ENCODE data around the gene CCL26. TPM values are rescaled to one million over a fixed set of nuclear protein-coding genes. Genes with fewer than 3 reads are reported as not detected.

CCL26 gene
- total and polyA plus RNA-seq, 2 of the 4 experiments (the other 2 are of a cell fraction) = not detected

DNA sequence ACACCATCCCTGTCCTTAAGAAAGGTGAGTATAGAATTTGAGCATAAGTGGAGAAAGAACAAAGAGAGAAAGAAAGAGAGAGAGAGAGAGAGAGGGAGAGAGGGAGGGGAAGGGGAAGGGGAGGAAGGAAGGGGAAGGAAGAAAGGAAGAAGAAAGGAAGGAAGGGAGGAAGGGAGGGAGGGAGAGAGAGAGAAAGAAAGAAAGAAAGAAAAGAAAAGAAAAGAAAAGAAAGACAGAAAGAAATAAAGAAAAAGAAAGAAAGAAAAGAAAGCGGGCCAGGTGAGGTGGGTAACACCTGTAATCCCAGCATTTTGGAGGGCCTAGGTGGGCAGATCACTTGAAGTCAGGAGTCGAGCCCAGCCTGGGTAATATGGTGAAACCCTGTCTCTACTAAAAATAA, 21.7 kb upstream of the CCL26 start:
- Histone ChIP-seq H2BK20ac (ENCODE audit: low read depth, low read length) (no peak overlapping the region), H3K4me1 (ENCODE audit: control insufficient read depth, insufficient read depth, low read length) (peaks cover 4% of the 10 kb centered on the region), H2BK5ac (ENCODE audit: low read depth, low read length, poor library complexity, severe bottlenecking) (no peak overlapping the region), H4K8ac (ENCODE audit: low read depth in 2 of 2, low read length in 2 of 2) (no peak overlapping the region), H2AK5ac (ENCODE audit: low read depth, low read length) (no peak overlapping the region), H4K5ac (ENCODE audit: low read depth, low read length) (no peak overlapping the region), H2AFZ (replicated peaks; ENCODE audit: low read length, poor library complexity) (no peak overlapping the region), H3K9me3 (ENCODE audit: control insufficient read depth, insufficient read depth, low read length) (no peaks in the 10 kb centered on the region), H2BK120ac (ENCODE audit: low read depth, low read length) (no peak overlapping the region), H3K23ac (ENCODE audit: low read depth, low read length) (no peak overlapping the region), H3K56ac (ENCODE audit: extremely low read depth, insufficient read depth, low read length) (no peak overlapping the region), H3K27me3 (ENCODE audit: control insufficient read depth, insufficient read depth, low read length) (peaks cover 30% of the 10 kb centered on the region), H3K18ac (ENCODE audit: low read depth, low read length) (no peak overlapping the region), H3K36me3 (ENCODE audit: control insufficient read depth, insufficient read depth, low read length) (no peaks in the 10 kb centered on the region), H4K91ac (ENCODE audit: insufficient read depth, low read depth, low read length) (no peak overlapping the region), H4K20me1 (ENCODE audit: insufficient read depth, low read length) (no peaks in the 10 kb centered on the region), H3K4me3 (ENCODE audit: insufficient read depth, low read depth, low read length) (no peak overlapping the region), H2AK9ac (replicated peaks; ENCODE audit: low read depth, low read length, poor library complexity) (no peak overlapping the region), H3K4ac (ENCODE audit: low read depth, low read length) (no peak overlapping the region), H3K9ac (ENCODE audit: low read depth, low read length) (no peak overlapping the region), H3K14ac (replicated peaks; ENCODE audit: low read depth, low read length) (no peak overlapping the region), H3K9me1 (ENCODE audit: insufficient read depth, low read length) (no peaks in the 10 kb centered on the region), H3K27ac (ENCODE audit: insufficient read depth, low read length) (no peak overlapping the region), H2BK15ac (ENCODE audit: low read depth, low read length) (no peak overlapping the region), H3K4me2 (ENCODE audit: low read depth, low read length) (no peak overlapping the region), H3K79me1 (ENCODE audit: low read depth in 1 of 2, low read length in 2 of 2) (no peaks in the 10 kb centered on the region)
- BruUV-seq (replicated peaks) = no TSS peak
- DNase-seq (no peak), ATAC-seq (ENCODE audit: low read depth) (no peak)
- ChIA-PET CTCF (no interaction called here), POLR2A (ENCODE audit: unreplicated experiment) (no interaction called here)
- intact Hi-C loops (cut with micrococcal nuclease) = no loop called here
- WGBS, 2 experiments (ENCODE audit: extremely low coverage in 2 of 2, insufficient read length in 1 of 2) = 100% methylated on average over 1 of the region's 2 CpGs; no CpG with 5 or more reads in 1 of the 2 experiments
- dilution Hi-C loops (cut with HindIII; ENCODE audit: low sequenced_read_pairs, unreplicated experiment) = no loop called here
- no peak for TF ChIP-seq POLR2A (IDR thresholded peaks at IDR 0.05; ENCODE audit: low read depth, low read length)
- TF ChIP-seq RAD21 (IDR thresholded peaks at IDR 0.05; ENCODE audit: low read length) = no peak
- TF ChIP-seq, protein P1, sequence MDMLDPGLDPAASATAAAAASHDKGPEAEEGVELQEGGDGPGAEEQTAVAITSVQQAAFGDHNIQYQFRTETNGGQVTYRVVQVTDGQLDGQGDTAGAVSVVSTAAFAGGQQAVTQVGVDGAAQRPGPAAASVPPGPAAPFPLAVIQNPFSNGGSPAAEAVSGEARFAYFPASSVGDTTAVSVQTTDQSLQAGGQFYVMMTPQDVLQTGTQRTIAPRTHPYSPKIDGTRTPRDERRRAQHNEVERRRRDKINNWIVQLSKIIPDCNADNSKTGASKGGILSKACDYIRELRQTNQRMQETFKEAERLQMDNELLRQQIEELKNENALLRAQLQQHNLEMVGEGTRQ (IDR thresholded peaks at IDR 0.05; ENCODE audit: low read depth, low read length) = no peak
- TF ChIP-seq, protein P2, sequence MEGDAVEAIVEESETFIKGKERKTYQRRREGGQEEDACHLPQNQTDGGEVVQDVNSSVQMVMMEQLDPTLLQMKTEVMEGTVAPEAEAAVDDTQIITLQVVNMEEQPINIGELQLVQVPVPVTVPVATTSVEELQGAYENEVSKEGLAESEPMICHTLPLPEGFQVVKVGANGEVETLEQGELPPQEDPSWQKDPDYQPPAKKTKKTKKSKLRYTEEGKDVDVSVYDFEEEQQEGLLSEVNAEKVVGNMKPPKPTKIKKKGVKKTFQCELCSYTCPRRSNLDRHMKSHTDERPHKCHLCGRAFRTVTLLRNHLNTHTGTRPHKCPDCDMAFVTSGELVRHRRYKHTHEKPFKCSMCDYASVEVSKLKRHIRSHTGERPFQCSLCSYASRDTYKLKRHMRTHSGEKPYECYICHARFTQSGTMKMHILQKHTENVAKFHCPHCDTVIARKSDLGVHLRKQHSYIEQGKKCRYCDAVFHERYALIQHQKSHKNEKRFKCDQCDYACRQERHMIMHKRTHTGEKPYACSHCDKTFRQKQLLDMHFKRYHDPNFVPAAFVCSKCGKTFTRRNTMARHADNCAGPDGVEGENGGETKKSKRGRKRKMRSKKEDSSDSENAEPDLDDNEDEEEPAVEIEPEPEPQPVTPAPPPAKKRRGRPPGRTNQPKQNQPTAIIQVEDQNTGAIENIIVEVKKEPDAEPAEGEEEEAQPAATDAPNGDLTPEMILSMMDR (conservative IDR thresholded peaks at IDR 0.05; ENCODE audit: low read depth, low read length) = no peak
- TF ChIP-seq RFX5 (IDR thresholded peaks at IDR 0.05; ENCODE audit: low read depth, low read length) = no peak
- TF ChIP-seq, protein P3, sequence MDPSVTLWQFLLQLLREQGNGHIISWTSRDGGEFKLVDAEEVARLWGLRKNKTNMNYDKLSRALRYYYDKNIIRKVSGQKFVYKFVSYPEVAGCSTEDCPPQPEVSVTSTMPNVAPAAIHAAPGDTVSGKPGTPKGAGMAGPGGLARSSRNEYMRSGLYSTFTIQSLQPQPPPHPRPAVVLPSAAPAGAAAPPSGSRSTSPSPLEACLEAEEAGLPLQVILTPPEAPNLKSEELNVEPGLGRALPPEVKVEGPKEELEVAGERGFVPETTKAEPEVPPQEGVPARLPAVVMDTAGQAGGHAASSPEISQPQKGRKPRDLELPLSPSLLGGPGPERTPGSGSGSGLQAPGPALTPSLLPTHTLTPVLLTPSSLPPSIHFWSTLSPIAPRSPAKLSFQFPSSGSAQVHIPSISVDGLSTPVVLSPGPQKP (IDR thresholded peaks at IDR 0.05; ENCODE audit: borderline replicate concordance, low read depth, low read length) = no peak
- TF ChIP-seq MAZ (IDR thresholded peaks at IDR 0.05; ENCODE audit: borderline replicate concordance, low read depth, low read length) = no peak
- TF ChIP-seq RCOR1 (IDR thresholded peaks at IDR 0.05; ENCODE audit: insufficient replicate concordance, low read length) = no peak
- no peak for TF ChIP-seq MAFK (IDR thresholded peaks at IDR 0.05; ENCODE audit: low read depth, low read length)
- TF ChIP-seq NFE2L2 (IDR thresholded peaks at IDR 0.05; ENCODE audit: low read depth, low read length) = no peak
- TF ChIP-seq FOS (IDR thresholded peaks at IDR 0.05; ENCODE audit: low read depth, low read length) = no peak
- no peak for TF ChIP-seq CHD1 (IDR thresholded peaks at IDR 0.05; ENCODE audit: low read depth, low read length)
- no peak for TF ChIP-seq BHLHE40 (IDR thresholded peaks at IDR 0.05; ENCODE audit: low read depth, low read length)
- TF ChIP-seq CEBPB (IDR thresholded peaks at IDR 0.05; ENCODE audit: low read depth, low read length) = no peak
- TF ChIP-seq SMC3 (IDR thresholded peaks at IDR 0.05; ENCODE audit: low read depth, low read length) = no peak
- no peak for TF ChIP-seq MXI1 (IDR thresholded peaks at IDR 0.05; ENCODE audit: borderline replicate concordance, low read depth, low read length)
- in situ Hi-C loops (cut with MboI; ENCODE audit: low sequenced_read_pairs) = no loop called here
